Measurements from ENCODE around the gene MRPL20.
"Not testable (repeated sequence)": the region's sequence is repeated elsewhere in the genome, so short reads cannot be mapped to it uniquely, and the experiment has no call there.

Gene MRPL20

GRCh38 chr1:1451696-1452364 is 44.7 kb upstream of the MRPL20 start:
- Histone ChIP-seq H3K27me3 (no peaks in the 10 kb centered on the region), H3K9me3 (no peaks in the 10 kb centered on the region), H3K4me3 (ENCODE audit: low read depth in 1 of 2, low read length in 1 of 2) (no peak overlapping the region), H3K4me1 (ENCODE audit: control insufficient read depth in 1 of 2, insufficient read depth in 1 of 2, low read depth in 1 of 2, low read length in 1 of 2) (no peaks in the 10 kb centered on the region), H3K27ac (no peak overlapping the region), H3K36me3 (no peaks in the 10 kb centered on the region)
- no peak for TF ChIP-seq CTCF (IDR thresholded peaks at IDR 0.05)

- H3K36me3 ChIP-seq; H3K4me1 ChIP-seq (ENCODE audit: control insufficient read depth in 1 of 2, insufficient read depth in 1 of 2, low read depth in 1 of 2, low read length in 1 of 2); H3K27me3 ChIP-seq; H3K27ac ChIP-seq; H3K4me3 ChIP-seq (ENCODE audit: low read depth in 1 of 2, low read length in 1 of 2); H3K9me3 ChIP-seq: not testable (repeated sequence)
These were observed 43.5 kb upstream of the MRPL20 start for GRCh38 chr1:1450616-1451015.

GRCh38 chr1:1449099-1449739 is 42.1 kb upstream of the MRPL20 start, which contains the start of gene ATAD3C:
TSS of gene ATAD3C (plus strand) at chr1:1449689. CDS start at chr1:1450684, 995 bp downstream.
- Histone ChIP-seq H3K4me3 (ENCODE audit: low read depth in 1 of 2, low read length in 1 of 2) (no peak within 1 kb of the TSS), H3K4me1 (ENCODE audit: control insufficient read depth in 1 of 2, insufficient read depth in 1 of 2, low read depth in 1 of 2, low read length in 1 of 2) (no peaks in the 10 kb centered on the region)

GRCh38 chr1:1446631-1447030 is 39.5 kb upstream of the MRPL20 start:
- H3K4me1 ChIP-seq (ENCODE audit: control insufficient read depth in 1 of 2, insufficient read depth in 1 of 2, low read depth in 1 of 2, low read length in 1 of 2); H3K27me3 ChIP-seq; H3K9me3 ChIP-seq; H3K4me3 ChIP-seq (ENCODE audit: low read depth in 1 of 2, low read length in 1 of 2); H3K27ac ChIP-seq; H3K36me3 ChIP-seq: not testable (repeated sequence)

More at GRCh38 chr1:1449099-1449739, 42.1 kb upstream of the MRPL20 start, which contains the start of gene ATAD3C:
- H3K27me3 ChIP-seq, result no peaks in the 10 kb centered on the region
- no peaks in the 10 kb centered on the region for H3K36me3 ChIP-seq
- TF ChIP-seq CTCF (IDR thresholded peaks at IDR 0.05), result no peak
- no peak within 1 kb of the TSS for H3K27ac ChIP-seq
- H3K9me3 ChIP-seq, result no peaks in the 10 kb centered on the region

GRCh38 chr1:1442069-1442770 is 35.1 kb upstream of the MRPL20 start:
- Histone ChIP-seq H3K36me3 (no peaks in the 10 kb centered on the region), H3K27me3 (peaks cover 22% of the 10 kb centered on the region), H3K27ac (no peak overlapping the region), H3K4me3 (ENCODE audit: low read depth in 1 of 2, low read length in 1 of 2) (no peak overlapping the region), H3K9me3 (no peaks in the 10 kb centered on the region), H3K4me1 (ENCODE audit: control insufficient read depth in 1 of 2, insufficient read depth in 1 of 2, low read depth in 1 of 2, low read length in 1 of 2) (no peaks in the 10 kb centered on the region)
- TF ChIP-seq CTCF (IDR thresholded peaks at IDR 0.05), result no peak

- no peaks in the 10 kb centered on the region for H3K9me3 ChIP-seq
- no peak overlapping the region for H3K27ac ChIP-seq
- TF ChIP-seq CTCF (IDR thresholded peaks at IDR 0.05), result peak; percentile 66
- H3K4me1 ChIP-seq (ENCODE audit: control insufficient read depth in 1 of 2, insufficient read depth in 1 of 2, low read depth in 1 of 2, low read length in 1 of 2), result peaks cover 2% of the 10 kb centered on the region in 2 experiments
- peaks cover 32% of the 10 kb centered on the region for H3K27me3 ChIP-seq
- H3K4me3 ChIP-seq (ENCODE audit: low read depth in 1 of 2, low read length in 1 of 2), result no peak overlapping the region
- H3K36me3 ChIP-seq, result no peaks in the 10 kb centered on the region
These were observed 34.2 kb upstream of the MRPL20 start for GRCh38 chr1:1441002-1441888.
